HK-2 (cell line): ENCODE data around the gene CSK.
A peak's percentile ranks its signal among the peaks of the same experiment; 100 is the strongest.
"Not testable (repeated sequence)": the region's sequence is repeated elsewhere in the genome, so short reads cannot be mapped to it uniquely, and the experiment has no call there.

Experiments used
- DNase-seq: peaks from one replicate; pipeline ENCODE4 v3.0.0-alpha.2; 2018; ENCODE audit not compliant: unreplicated experiment

Gene CSK

GRCh38 chr15:74781431-74782258 lies at the start of gene CSK:
CSK (plus strand) TSS chr15:74782080; CDS start chr15:74798298, 16,218 bp downstream.
- DNase-seq: peak; percentile 53

DNA sequence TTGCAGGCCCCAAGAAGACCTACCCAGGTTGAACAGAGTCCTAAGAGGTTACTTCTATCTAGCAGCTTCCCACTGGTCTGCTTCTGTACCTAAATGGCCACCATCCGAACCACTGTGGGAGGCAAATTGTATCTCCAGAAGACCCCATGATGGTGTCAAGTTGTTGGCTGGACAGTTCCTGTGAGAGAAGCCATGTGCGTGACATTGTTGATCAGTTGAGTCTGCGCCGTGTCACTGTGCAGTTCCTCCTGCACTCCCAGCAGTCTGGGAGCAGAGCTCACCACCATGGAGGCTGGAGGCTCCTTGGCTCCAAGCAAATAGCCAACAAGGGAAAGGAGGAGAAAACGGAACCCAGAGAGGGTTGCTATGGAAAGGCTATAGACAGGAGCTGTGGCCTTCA lies 49.0 kb upstream of the CSK start:
- DNase-seq: no peak

DNA sequence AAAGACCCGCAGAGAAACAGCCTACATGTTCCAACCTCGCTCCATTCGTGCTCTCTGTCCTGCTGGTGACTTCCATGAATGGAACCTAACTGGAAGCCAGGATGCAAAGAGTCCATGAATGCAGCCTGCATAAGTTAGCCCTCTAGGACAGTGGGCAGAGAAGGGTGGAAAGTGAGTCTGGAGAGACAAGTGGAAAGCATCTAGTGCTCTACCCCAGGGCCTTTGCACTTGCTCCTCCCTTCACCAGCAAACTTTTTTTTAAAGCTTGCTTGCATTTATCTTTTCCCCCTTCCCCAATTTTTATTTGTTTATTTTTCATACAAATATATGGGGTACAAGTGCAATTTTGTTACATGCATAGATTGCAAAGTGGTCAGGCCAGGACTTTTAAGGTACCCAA lies 48.6 kb upstream of the CSK start:
- DNase-seq: no peak

DNA sequence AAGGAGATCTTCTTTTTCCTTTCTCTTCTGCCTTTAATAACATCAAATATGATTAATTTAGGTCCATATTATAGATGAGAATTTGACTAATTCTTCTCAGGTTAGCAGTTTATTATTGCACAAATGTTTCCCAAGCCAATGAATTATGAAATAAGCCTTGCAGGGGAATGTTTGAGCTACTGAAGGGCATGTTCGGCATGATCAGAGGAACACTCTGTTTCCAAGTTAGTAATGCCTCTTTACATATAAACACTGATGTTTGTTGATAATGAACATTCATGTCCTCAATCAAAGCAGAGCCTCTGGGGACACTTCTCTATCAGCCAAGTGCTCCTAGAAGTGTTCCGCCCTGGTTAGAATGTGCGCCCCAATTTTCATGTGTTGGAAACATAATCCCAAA lies 46.6 kb upstream of the CSK start:
- DNase-seq: no peak

DNA sequence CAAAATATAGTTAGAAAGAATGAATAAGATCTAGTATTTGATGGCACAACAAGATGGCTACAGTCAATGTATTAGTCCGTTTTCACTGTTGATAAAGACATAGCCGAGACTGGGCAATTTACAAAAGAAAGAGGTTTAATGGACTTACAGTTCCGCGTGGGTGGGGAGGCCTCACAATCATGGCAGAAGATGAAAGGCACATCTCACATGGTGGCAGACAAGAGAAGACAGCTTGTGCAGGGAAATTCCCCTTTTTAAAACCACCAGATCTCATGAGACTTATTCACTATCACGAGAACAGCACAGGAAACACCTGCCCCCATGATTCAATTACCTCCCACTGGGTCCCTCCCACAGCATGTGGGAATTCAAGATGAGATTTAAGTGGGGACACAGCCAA lies 43.6 kb upstream of the CSK start:
- DNase-seq: not testable (repeated sequence)

GRCh38 chr15:74742422-74742821 lies 39.5 kb upstream of the CSK start:
- DNase-seq: no peak

DNA sequence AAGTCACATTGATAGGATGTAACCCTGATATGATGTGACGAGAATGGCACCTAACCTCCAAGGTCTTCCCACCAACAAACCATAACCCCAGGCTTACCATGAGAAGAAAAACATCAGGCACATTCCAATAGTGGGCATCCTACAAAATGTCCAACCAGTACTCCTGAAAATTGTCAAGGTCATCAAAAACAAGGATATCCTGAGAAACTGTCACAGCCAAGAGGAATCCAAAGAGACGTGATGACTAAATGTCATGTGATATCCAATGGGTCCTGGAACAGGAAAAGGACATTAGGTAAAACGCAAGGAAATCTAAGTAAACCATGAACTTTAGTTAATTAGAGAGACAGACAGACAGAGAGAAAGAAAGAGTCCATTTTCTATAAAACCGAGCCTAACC lies 35.5 kb upstream of the CSK start:
- DNase-seq: no peak

DNA sequence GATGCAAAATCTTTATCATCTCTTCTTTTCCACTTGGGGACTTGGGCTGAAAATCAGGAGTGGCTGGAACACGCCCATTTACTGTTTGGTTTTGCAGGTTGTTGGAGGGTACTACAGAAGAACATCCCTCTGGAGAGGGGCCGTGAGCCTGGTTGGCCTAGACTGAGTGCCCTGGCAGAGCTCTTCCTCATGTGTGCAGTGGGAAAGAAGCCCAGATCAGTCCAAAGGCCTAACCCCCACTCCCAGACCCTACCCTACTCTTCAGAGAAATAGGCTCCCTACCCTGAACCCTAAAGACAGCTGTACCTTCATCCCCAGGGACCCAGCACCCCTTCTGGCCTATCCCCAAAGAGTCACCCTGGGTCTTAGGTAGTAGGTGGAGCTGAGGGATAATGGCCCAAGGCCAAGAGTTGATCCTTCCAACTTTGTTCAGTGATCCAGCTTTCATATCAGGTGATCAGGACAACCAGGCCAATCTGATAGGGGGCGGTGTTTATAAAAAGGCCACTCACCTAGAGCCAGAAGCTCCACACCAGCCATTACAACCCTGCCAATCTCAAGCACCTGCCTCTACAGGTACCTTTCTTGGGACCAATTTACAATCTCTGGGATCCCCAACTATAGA lies 33.4 kb upstream of the CSK start, which contains the start of gene CYP1A2:
Gene CYP1A2 (plus strand): TSS at position 524 of the 625 bp plus-strand sequence. CDS start 894 bp downstream, outside the sequence.
- DNase-seq: no peak

DNA sequence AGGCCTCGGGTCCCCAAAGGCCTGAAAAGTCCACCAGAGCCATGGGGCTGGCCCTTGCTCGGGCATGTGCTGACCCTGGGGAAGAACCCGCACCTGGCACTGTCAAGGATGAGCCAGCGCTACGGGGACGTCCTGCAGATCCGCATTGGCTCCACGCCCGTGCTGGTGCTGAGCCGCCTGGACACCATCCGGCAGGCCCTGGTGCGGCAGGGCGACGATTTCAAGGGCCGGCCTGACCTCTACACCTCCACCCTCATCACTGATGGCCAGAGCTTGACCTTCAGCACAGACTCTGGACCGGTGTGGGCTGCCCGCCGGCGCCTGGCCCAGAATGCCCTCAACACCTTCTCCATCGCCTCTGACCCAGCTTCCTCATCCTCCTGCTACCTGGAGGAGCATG lies 32.0 kb upstream of the CSK start:
- no peak for DNase-seq

DNA sequence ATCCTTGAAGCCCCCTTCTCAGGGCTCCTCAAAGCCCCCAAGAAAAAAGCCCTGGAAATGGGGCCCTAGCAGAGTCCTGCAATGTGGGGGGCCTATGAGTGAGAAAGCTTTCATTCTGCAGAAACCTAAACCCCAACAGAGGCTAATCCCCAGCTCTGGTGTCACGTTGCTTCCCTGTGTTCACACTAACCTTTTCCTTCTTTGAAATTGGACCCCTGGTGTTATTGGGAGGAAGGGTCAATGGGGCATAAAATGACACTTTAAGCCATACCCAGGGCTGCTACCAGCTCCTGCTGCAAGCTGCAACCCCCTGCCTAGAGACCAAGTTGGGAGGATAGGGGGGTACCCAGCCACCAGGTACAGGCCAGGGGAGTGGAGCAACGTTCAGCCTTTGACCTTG lies 31.1 kb upstream of the CSK start:
- no peak for DNase-seq

- DNase-seq: no peak
Measured at GRCh38 chr15:74752011-74752410, 29.9 kb upstream of the CSK start.

- DNase-seq: peak; percentile 29
Measured at GRCh38 chr15:74752531-74752930, 29.3 kb upstream of the CSK start.

GRCh38 chr15:74754593-74755215 lies 27.2 kb upstream of the CSK start:
- no peak for DNase-seq

- DNase-seq: no peak
Measured at GRCh38 chr15:74758736-74759135, 23.1 kb upstream of the CSK start.

DNA sequence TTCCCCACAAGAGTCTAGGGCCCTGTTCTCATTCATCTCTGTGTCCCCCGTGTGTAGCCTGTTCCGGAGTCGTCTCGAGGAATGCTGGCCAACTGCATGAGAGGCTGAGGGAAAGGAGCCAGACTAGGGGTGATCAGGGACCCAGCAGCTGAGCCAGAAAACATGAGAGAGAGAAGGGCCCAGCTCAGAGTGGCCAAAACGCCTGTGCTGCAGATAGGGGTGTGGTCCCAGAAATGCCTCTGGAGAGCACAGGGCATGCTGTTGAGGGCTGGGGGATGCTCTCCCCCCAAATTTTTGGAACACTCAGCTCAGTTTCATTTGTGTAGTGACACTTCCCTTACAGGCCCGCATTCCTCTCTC lies 19.1 kb upstream of the CSK start:
- no peak for DNase-seq

DNA sequence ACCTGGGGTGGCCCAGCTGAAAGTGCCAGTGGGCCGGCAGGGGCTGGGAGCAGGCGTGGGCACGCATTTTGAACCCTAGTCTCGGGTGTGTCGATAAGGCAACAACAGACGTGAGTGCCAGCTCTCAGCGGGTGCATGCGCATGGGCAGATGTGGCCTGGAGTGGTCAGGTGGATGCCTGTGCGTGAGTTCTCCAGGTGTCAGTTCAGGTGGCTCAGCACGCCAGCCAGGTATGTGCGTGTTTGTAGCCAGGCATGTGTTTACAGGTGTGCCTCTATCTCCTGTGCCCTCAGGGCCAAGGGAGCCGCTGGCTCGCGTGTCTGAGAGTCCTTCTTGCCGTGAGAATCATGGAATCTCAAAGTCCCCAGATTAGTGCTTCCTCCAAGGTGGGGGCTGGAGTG lies 18.5 kb upstream of the CSK start:
- DNase-seq: no peak

- DNase-seq: no peak
Measured at GRCh38 chr15:74767167-74768098, 14.4 kb upstream of the CSK start.

- no peak for DNase-seq
Measured at GRCh38 chr15:74768099-74768770, 13.6 kb upstream of the CSK start.

DNA sequence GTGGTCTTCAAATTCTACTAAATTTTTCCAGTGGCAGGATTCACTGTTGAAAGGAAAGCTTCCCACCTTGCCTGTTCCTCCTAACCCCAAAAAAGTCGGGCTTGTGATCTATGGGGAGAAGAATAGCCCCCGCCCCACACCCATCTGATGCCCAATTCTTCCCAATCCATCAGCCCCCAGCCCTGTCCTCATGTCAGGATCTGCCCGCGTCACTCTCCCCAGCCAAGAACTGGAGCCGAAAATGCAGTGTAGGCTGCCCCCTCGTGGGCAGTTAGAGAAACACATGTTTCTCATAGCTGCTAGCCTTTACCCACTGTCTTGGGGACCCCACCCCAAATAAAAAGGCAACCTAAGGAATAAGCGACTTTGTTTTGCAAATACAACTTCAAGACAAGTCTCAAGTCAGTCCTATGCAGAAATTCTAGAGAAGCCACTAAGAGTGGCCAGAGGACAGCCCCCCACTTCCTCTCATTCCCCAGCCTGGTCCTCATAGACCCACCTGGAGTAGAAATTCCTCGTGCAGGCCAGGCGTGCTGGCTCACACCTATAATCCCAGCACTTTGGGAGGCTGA lies 13.0 kb upstream of the CSK start:
- peak; percentile 52 for DNase-seq

GRCh38 chr15:74769463-74770025 lies 12.3 kb upstream of the CSK start:
- DNase-seq: no peak
